SU-DHL-6 (cell line): ENCODE data around the gene CYBRD1.

Source experiments
- CTCF ChIP-seq: fragments of 200-600 bp; sonication (generic); IDR thresholded peaks from one replicate; pipeline ENCODE4 v1.5.1; 2017; ENCODE audit warnings: antibody characterized with exemption, mild to moderate bottlenecking, low read length, moderate library complexity; ENCODE audit not compliant: insufficient read depth, poor library complexity, severe bottlenecking
- EZH2phosphoT487 ChIP-seq: fragments of 200-600 bp; sonication (generic), shearing (Covaris generic); conservative IDR thresholded peaks from 2 replicates; pipeline ENCODE4 v1.6.1; 2018; ENCODE audit warnings: mild to moderate bottlenecking, antibody characterized with exemption, low read length, moderate library complexity, mixed read lengths

GRCh38 chr2:171568089-171568488 is 45.8 kb downstream of the CYBRD1 start:
- no peak for TF ChIP-seq CTCF
- no peak for TF ChIP-seq EZH2phosphoT487
